ENCODE results near the gene JMJD8.
"Not testable (repeated sequence)": the region's sequence is repeated elsewhere in the genome, so short reads cannot be mapped to it uniquely, and the experiment has no call there.

The JMJD8 gene

GRCh38 chr16:721765-722540 lies 37.8 kb upstream of the JMJD8 start:
- DNase-seq, result no peak

GRCh38 chr16:720990-721764 lies 37.0 kb upstream of the JMJD8 start, which contains the start of gene ANTKMT:
Gene ANTKMT (plus strand): TSS chr16:721146. CDS start chr16:721275, 129 bp downstream.
- DNase-seq, result peak; percentile 48

- no peak for DNase-seq
Observed at GRCh38 chr16:720447-720989, 36.4 kb upstream of the JMJD8 start.

- no peak for DNase-seq
Observed at GRCh38 chr16:719815-720446, 35.8 kb upstream of the JMJD8 start.

GRCh38 chr16:718922-719321 lies 34.8 kb upstream of the JMJD8 start:
- no peak for DNase-seq

- no peak for DNase-seq
Observed at GRCh38 chr16:718389-718788, 34.3 kb upstream of the JMJD8 start.

- DNase-seq, result no peak
Observed at GRCh38 chr16:717450-718245, 33.5 kb upstream of the JMJD8 start.

- DNase-seq, result no peak
Observed at GRCh38 chr16:716768-717325, 32.7 kb upstream of the JMJD8 start.

GRCh38 chr16:716200-716568 lies 32.0 kb upstream of the JMJD8 start:
- DNase-seq, result no peak

GRCh38 chr16:715477-716199 lies 31.5 kb upstream of the JMJD8 start:
- no peak for DNase-seq

- DNase-seq, result peak; percentile 14
Observed at GRCh38 chr16:714558-715476, 30.7 kb upstream of the JMJD8 start, which contains the start of gene METRN. Gene METRN (plus strand): TSS chr16:715118. CDS start chr16:715290, 172 bp downstream.

- no peak for DNase-seq
Observed at GRCh38 chr16:714079-714478, 29.9 kb upstream of the JMJD8 start.

- DNase-seq, result not testable (repeated sequence)
Observed at GRCh38 chr16:712740-713250, 28.7 kb upstream of the JMJD8 start.

GRCh38 chr16:711548-712320 lies 27.6 kb upstream of the JMJD8 start:
- DNase-seq, result no peak

GRCh38 chr16:711084-711483 lies 26.9 kb upstream of the JMJD8 start:
- DNase-seq, result no peak

GRCh38 chr16:710500-711075 lies 26.5 kb upstream of the JMJD8 start:
- DNase-seq, result no peak

GRCh38 chr16:709566-710499 lies 25.7 kb upstream of the JMJD8 start:
- DNase-seq, result no peak

GRCh38 chr16:708959-709358 lies 24.8 kb upstream of the JMJD8 start:
- DNase-seq, result no peak
